Ascending aorta (tissue), 2 donors: ENCODE measurements around the gene SNUPN. TPM values are rescaled to one million over a fixed set of nuclear protein-coding genes. Genes with fewer than 3 reads are reported as not detected.
A peak's percentile ranks its signal among the peaks of the same experiment; 100 is the strongest.

ENCODE experiments used
- DNase-seq, 2 donors: peaks; one replicate each; pipeline ENCODE4 v3.0.0-alpha.2; 2019; ENCODE audit warnings: low spot score in 2 of 2
- H3K27ac ChIP-seq, 2 donors: fragments of 200-600 bp; sonication (generic); one replicate each; pipeline ENCODE4 v1.5.1; 2016 to 2017; ENCODE audit warnings: mild to moderate bottlenecking in 1 of 2
- H3K27me3 ChIP-seq: fragments of 200-600 bp; sonication (generic); one replicate; pipeline ENCODE4 v1.5.1; 2017
- H3K36me3 ChIP-seq, 2 donors: fragments of 200-600 bp; sonication (generic); one replicate each; pipeline ENCODE4 v1.5.1; 2016
- H3K4me1 ChIP-seq, 2 donors: fragments of 200-600 bp; sonication (generic); one replicate each; pipeline ENCODE4 v1.5.1; 2016 to 2017; ENCODE audit warnings: mild to moderate bottlenecking in 1 of 2
- H3K4me3 ChIP-seq, 2 donors: fragments of 200-600 bp; sonication (generic); one replicate each; pipeline ENCODE4 v1.5.1; 2016 to 2017; ENCODE audit warnings: mild to moderate bottlenecking in 1 of 2
- H3K9me3 ChIP-seq, 2 donors: fragments of 200-600 bp; sonication (generic); one replicate each; pipeline ENCODE4 v1.5.1; 2016
- intact Hi-C: fragments of 100-400 bp; cut with DNase I; formaldehyde crosslinking; loops from one replicate; pipeline ENCODE4 v1.15.1; 2023
- total RNA-seq: library from RNA; depleted of rRNA; stranded (reverse); fragments of >200 nt; gene quantifications from one replicate; pipeline ENCODE4 v1.1.0, GENCODE V29; 2016
- TF ChIP-seq, protein P1 (sequence below), 3 experiments: fragments of 200-600 bp in 2 of 3; fragments of 450-650 bp in 1 of 3; sonication (generic) in 2 of 3; IDR thresholded peaks; one replicate each; pipeline ENCODE4 v1.5.1; 2016 to 2019; ENCODE audit warnings: antibody characterized with exemption in 3 of 3, mild to moderate bottlenecking in 1 of 3, moderate library complexity in 1 of 3

Gene SNUPN
- total RNA-seq, result 6.7 TPM

- intact Hi-C loops, result loop anchor here (1.0 to 5.0 kb wide), 4 partner anchors 13 to 258 kb away; partner anchors contain the start of genes MAN2C1, SIN3A and SNX33
- H3K9me3 ChIP-seq, result no peaks in the 10 kb centered on the region
- H3K36me3 ChIP-seq, result no peaks in the 10 kb centered on the region
- peaks cover 0 to 10% of the 10 kb centered on the region in 2 donors for H3K4me1 ChIP-seq
- no peaks in the 10 kb centered on the region for H3K27me3 ChIP-seq
- peak within 1 kb of the TSS; percentile 90 to 96 for H3K4me3 ChIP-seq
- peak; percentile 77 to 96 for DNase-seq
- TF ChIP-seq, protein P1, sequence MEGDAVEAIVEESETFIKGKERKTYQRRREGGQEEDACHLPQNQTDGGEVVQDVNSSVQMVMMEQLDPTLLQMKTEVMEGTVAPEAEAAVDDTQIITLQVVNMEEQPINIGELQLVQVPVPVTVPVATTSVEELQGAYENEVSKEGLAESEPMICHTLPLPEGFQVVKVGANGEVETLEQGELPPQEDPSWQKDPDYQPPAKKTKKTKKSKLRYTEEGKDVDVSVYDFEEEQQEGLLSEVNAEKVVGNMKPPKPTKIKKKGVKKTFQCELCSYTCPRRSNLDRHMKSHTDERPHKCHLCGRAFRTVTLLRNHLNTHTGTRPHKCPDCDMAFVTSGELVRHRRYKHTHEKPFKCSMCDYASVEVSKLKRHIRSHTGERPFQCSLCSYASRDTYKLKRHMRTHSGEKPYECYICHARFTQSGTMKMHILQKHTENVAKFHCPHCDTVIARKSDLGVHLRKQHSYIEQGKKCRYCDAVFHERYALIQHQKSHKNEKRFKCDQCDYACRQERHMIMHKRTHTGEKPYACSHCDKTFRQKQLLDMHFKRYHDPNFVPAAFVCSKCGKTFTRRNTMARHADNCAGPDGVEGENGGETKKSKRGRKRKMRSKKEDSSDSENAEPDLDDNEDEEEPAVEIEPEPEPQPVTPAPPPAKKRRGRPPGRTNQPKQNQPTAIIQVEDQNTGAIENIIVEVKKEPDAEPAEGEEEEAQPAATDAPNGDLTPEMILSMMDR (IDR thresholded peaks at IDR 0.05), result no peak
- peak within 1 kb of the TSS; percentile 93 to 97 for H3K27ac ChIP-seq
Observed at GRCh38 chr15:75625542-75626347, at the start of gene SNUPN. Gene SNUPN, minus strand, starts transcription at chr15:75625725. Its CDS starts 4,674 bp downstream, at chr15:75621051.

DNA sequence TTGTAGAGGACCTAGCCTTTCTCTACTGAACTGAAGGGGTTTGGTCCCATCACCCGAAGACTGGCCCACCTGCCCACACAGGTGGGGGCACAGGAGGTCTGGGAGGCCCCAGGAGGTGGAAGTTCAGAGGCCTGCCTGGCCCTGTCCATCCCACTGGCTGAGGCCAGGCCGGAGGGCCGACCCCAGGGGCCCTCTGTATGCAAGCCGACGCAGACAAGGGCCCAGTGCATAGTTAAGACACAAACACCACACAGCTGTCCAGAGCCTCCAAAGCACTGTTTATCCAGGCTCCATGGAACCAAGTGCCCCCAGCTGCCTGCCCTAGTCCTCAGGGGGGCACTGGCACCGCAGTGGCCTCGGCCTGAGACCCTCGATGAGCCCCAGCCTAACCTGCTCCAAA, 48.8 kb upstream of the SNUPN start:
- peak overlapping the region; percentile 95 to 97 for H3K27ac ChIP-seq
- H3K4me1 ChIP-seq, result peaks cover 25 to 57% of the 10 kb centered on the region in 2 donors
- intact Hi-C loops, result loop anchor here (5.0 kb wide), 1 partner anchor 37 kb away; no protein-coding TSS in a partner anchor
- no peak overlapping the region for H3K4me3 ChIP-seq
- DNase-seq, result no peak
- no peaks in the 10 kb centered on the region for H3K9me3 ChIP-seq
- peaks cover 36 to 37% of the 10 kb centered on the region in 2 donors for H3K36me3 ChIP-seq
- TF ChIP-seq, protein P1 (IDR thresholded peaks at IDR 0.05), result no peak
- H3K27me3 ChIP-seq, result no peaks in the 10 kb centered on the region

DNA sequence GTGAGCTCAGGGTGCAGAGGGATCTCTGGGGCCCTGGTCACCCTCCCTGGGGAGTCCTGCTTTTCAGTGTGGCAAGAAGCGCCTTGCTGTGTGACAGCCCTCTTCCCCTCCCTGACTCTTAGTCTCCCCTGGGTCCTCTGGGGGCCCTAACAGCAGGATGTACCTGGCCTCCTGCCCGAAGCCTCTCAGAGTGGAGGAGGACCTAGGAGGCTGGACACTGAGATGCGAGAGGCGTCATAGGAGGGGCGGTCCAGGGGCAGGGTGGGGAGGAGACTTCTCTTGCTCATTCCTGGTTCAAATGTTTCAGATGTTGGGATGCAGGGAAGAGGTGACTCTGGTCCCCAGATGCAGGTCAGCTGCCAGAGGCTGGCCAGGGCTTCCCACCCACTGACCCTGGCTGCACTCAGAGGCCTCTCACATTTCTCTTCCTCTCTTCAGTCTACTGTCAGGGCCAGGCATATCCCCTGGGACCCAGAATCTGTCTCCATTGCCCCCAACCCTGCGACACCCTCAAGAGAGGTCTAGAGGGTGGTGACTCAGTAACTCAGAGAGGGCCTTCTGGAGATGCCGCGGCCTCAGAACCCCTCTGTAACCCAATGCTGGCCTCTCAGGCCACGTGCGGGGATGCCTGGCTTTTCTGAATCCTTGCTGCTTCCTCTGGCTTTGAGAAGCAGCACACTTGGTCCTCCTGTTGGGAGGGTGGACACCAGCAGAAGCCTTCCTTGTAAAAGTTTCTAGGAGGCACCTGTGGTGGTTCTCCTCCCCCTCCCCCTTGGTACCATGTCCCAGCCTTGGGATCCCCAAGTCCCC, 48.1 kb upstream of the SNUPN start:
- Histone ChIP-seq H3K4me1 (peaks cover 25 to 64% of the 10 kb centered on the region in 2 donors), H3K4me3 (peak overlapping the region in 1 of 2 donors; percentile 33)
- intact Hi-C loops, result loop anchor here (5.0 kb wide), 1 partner anchor 36 kb away; no protein-coding TSS in a partner anchor

DNA sequence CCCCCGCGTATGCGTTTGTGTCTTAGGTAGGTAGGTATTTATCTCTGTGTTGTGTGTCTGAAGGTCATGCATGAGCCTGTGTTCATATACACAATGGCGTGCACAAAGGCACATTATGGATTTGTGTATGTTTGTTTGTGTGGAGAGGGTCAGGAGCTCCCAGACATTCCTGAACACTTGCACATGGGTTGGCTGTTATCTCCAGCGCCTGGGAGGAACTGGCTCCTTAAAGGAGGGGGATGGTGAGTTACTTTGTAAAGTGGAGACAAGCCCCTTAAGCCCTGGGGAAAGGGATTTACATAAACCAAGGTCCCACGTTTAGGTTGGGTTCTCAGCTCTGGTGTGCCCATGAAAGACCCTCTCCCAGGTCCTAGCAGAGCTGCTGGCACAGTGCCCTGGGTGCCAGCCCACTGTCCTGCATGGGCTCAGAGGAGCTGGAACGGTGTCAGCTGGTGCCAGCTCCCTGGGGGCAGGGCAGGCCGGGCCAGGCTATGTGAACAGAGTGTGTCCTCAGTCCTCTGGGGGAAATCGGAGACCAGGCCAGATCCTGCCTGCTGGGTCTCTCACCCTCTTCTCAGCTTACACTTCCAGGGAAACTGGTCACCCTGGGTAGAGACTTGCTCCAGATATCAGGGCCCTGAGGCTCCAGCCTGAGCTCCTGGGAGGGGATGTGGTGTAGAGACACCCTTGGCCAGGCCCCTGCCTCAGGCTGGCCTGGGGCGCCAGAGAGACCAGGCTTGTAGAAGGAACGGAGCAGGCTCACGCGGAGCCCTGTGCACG, 47.3 kb upstream of the SNUPN start:
- H3K4me1 ChIP-seq, result peaks cover 28 to 70% of the 10 kb centered on the region in 2 donors
- TF ChIP-seq, protein P1 (IDR thresholded peaks at IDR 0.05), result no peak
- intact Hi-C loops, result loop anchor here (5.0 kb wide), 1 partner anchor 36 kb away; no protein-coding TSS in a partner anchor

More for the DNA sequence above, 48.1 kb upstream of the SNUPN start:
- Histone ChIP-seq H3K27ac (peak overlapping the region; percentile 95 to 97), H3K9me3 (no peaks in the 10 kb centered on the region), H3K27me3 (no peaks in the 10 kb centered on the region), H3K36me3 (peaks cover 29 to 30% of the 10 kb centered on the region in 2 donors)
- TF ChIP-seq, protein P1 (IDR thresholded peaks at IDR 0.05), result no peak
- DNase-seq, result peak; percentile 67 to 94

More for the DNA sequence above, 47.3 kb upstream of the SNUPN start:
- H3K9me3 ChIP-seq, result no peaks in the 10 kb centered on the region
- DNase-seq, result peak in 1 of 2 donors; percentile 85
- peak overlapping the region in 1 of 2 donors; percentile 33 for H3K4me3 ChIP-seq
- H3K27me3 ChIP-seq, result no peaks in the 10 kb centered on the region
- peak overlapping the region; percentile 95 to 97 for H3K27ac ChIP-seq
- H3K36me3 ChIP-seq, result peaks cover 21 to 22% of the 10 kb centered on the region in 2 donors
